ENCODE data around the gene TMEM248. TPM values are rescaled to one million over a fixed set of nuclear protein-coding genes. Genes with fewer than 3 reads are reported as not detected.
"Not testable (repeated sequence)": the region's sequence is repeated elsewhere in the genome, so short reads cannot be mapped to it uniquely, and the experiment has no call there.

TMEM248 gene
- total and polyA plus RNA-seq, 2 of the 8 experiments (the other 6 are each of a cell fraction or from before 2014, with no cell fraction given), result 63.6 to 126 TPM

DNA sequence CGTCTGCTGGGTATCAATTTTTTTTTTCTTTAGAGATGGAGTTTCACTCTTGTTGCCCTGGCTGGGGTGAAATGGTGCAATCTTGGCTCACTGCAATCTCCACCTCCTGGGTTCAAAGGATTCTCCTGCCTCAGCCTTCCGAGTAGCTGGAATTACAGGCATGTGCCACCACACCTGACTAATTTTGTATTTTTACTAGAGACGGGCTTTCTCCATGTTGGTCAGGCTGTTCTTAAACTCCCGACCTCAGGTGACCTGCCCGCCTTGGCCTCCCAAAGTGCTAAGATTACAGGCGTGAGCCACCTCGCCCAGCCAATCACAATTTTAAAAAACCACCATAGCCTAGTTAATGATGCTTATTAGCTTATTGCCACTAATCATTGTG is 42.7 kb upstream of the TMEM248 start:
- POLR2A ChIA-PET (ENCODE audit: partially characterized antibody); H2BK15ac ChIP-seq (ENCODE audit: low read length): not testable (repeated sequence)
- 93% methylated on average over 7 of the region's 7 CpGs; no CpG with 5 or more reads in 1 of the 2 experiments for WGBS, 2 experiments (ENCODE audit: extremely low coverage in 1 of 2, insufficient coverage in 1 of 2, insufficient read length in 1 of 2, insufficient replicate concordance in 2 of 2, low coverage in 1 of 2, low lambda C conversion rate in 2 of 2, missing lambda C conversion rate in 1 of 2)

More for the DNA sequence above, 42.7 kb upstream of the TMEM248 start:
- H3K79me1 ChIP-seq (ENCODE audit: low read depth, low read length); H2BK5ac ChIP-seq (ENCODE audit: low read depth, low read length); H4K5ac ChIP-seq (ENCODE audit: insufficient read length, low read depth, low read length); H3K4me1 ChIP-seq (replicated peaks in 1 of 4; ENCODE audit: control insufficient read depth in 3 of 4, insufficient read depth in 4 of 4, low read length in 3 of 4); H2BK120ac ChIP-seq (replicated peaks; ENCODE audit: low read depth, low read length); DNase-seq (ENCODE audit: low read depth in 1 of 2, low spot score in 2 of 2); H4K8ac ChIP-seq (ENCODE audit: extremely low read depth, insufficient read depth, low read length); H3K27me3 ChIP-seq (replicated peaks in 1 of 4; ENCODE audit: control insufficient read depth in 3 of 4, extremely low read depth in 1 of 4, insufficient read depth in 3 of 4, low read length in 3 of 4); H3K79me2 ChIP-seq (ENCODE audit: control insufficient read depth in 1 of 2, insufficient read depth in 2 of 2, low read length in 2 of 2); H3K36me3 ChIP-seq (ENCODE audit: control insufficient read depth in 2 of 4, insufficient read depth in 4 of 4, low read length in 3 of 4); H3K4me3 ChIP-seq (ENCODE audit: extremely low read depth in 1 of 4, insufficient read depth in 2 of 4, low read depth in 3 of 4, low read length in 4 of 4); H2BK20ac ChIP-seq (ENCODE audit: low read length); H3K4ac ChIP-seq (replicated peaks; ENCODE audit: insufficient read length, low read depth, low read length); H2BK12ac ChIP-seq (ENCODE audit: low read depth, low read length); H3K4me2 ChIP-seq (ENCODE audit: insufficient read depth in 1 of 2, low read depth in 2 of 2, low read length in 2 of 2); H2AK5ac ChIP-seq (ENCODE audit: low read depth, low read length); H3K9ac ChIP-seq (replicated peaks in 1 of 4; ENCODE audit: extremely low read depth in 1 of 4, low read depth in 3 of 4, low read length in 3 of 4); H2AFZ ChIP-seq (ENCODE audit: low read length); H3K18ac ChIP-seq (ENCODE audit: extremely low read depth, low read length); H3K56ac ChIP-seq (replicated peaks; ENCODE audit: insufficient read length, low read depth, low read length); H3K14ac ChIP-seq (ENCODE audit: insufficient read length); H3K23ac ChIP-seq (ENCODE audit: insufficient read length); FAIRE-seq; H3K27ac ChIP-seq (ENCODE audit: low read depth, low read length); H4K91ac ChIP-seq (replicated peaks; ENCODE audit: insufficient read length, low read length); H4K20me1 ChIP-seq (replicated peaks in 1 of 2; ENCODE audit: control insufficient read depth in 1 of 2, insufficient read depth in 2 of 2, low read length in 2 of 2); H3K23me2 ChIP-seq (ENCODE audit: low read depth, low read length); H3K9me3 ChIP-seq (ENCODE audit: insufficient read depth in 2 of 2, low read depth in 1 of 2, low read length in 1 of 2): not testable (repeated sequence)
- CTCF ChIA-PET (ENCODE audit: partially characterized antibody), result interaction anchor here (0.6 to 0.9 kb wide), 2 partner anchors 9 to 27 kb away, joined by 3 to 4 read pairs; no protein-coding TSS in a partner anchor

All from H1 (cell line).